ENCODE measurements around the gene NR4A1.

GRCh38 chr12:52076811-52077210, 25.6 kb downstream of the NR4A1 start:
- no peak for TF ChIP-seq POLR2AphosphoS5 (IDR thresholded peaks at IDR 0.05; ENCODE audit: borderline replicate concordance, low read depth, low read length)
- no peak for TF ChIP-seq EZH2 (IDR thresholded peaks at IDR 0.05)
- TF ChIP-seq FOXP2 (optimal IDR thresholded peaks at IDR 0.05; ENCODE audit: control extremely low read depth, extremely low read length, insufficient read depth): no peak
